NCI-H526 treated with DMSO at 0.1 percent for 48 hours (cell line): ENCODE measurements around the gene FLACC1.
"Not testable (repeated sequence)": the region's sequence is repeated elsewhere in the genome, so short reads cannot be mapped to it uniquely, and the experiment has no call there.

Source experiments
- DNase-seq: peaks from one replicate; lab custom pipeline; 2025; lab: John Stamatoyannopoulos, UW

Gene FLACC1

GRCh38 chr2:201349601-201350000, 7.5 kb downstream of the FLACC1 start:
- no peak for DNase-seq

- no peak for DNase-seq
Observed at GRCh38 chr2:201348758-201349157, 8.4 kb downstream of the FLACC1 start.

GRCh38 chr2:201347138-201347537, 10.0 kb downstream of the FLACC1 start:
- no peak for DNase-seq

GRCh38 chr2:201345625-201346213, 11.4 kb downstream of the FLACC1 start:
- DNase-seq: no peak

- no peak for DNase-seq
Observed at GRCh38 chr2:201344663-201345366, 12.3 kb downstream of the FLACC1 start.

- no peak for DNase-seq
Observed at GRCh38 chr2:201343559-201343958, 13.6 kb downstream of the FLACC1 start.

GRCh38 chr2:201342923-201343322, 14.2 kb downstream of the FLACC1 start:
- DNase-seq: no peak

GRCh38 chr2:201329409-201329808, 27.7 kb downstream of the FLACC1 start:
- DNase-seq: no peak

GRCh38 chr2:201327678-201328077, 29.5 kb downstream of the FLACC1 start:
- no peak for DNase-seq

- DNase-seq: no peak
Observed at GRCh38 chr2:201322772-201323171, 34.4 kb downstream of the FLACC1 start.

- no peak for DNase-seq
Observed at GRCh38 chr2:201320701-201321100, 36.4 kb downstream of the FLACC1 start.

GRCh38 chr2:201320257-201320656, 36.9 kb downstream of the FLACC1 start:
- DNase-seq: no peak

- no peak for DNase-seq
Observed at GRCh38 chr2:201319511-201319910, 37.6 kb downstream of the FLACC1 start.

GRCh38 chr2:201313362-201313761, 43.8 kb downstream of the FLACC1 start:
- DNase-seq: no peak

- DNase-seq: no peak
Observed at GRCh38 chr2:201308914-201309313, 48.2 kb downstream of the FLACC1 start.

GRCh38 chr2:201307876-201308275, 49.3 kb downstream of the FLACC1 start:
- no peak for DNase-seq

GRCh38 chr2:201299929-201300328, 57.2 kb downstream of the FLACC1 start:
- not testable (repeated sequence) for DNase-seq

GRCh38 chr2:201298462-201299052, 58.6 kb downstream of the FLACC1 start:
- no peak for DNase-seq

- DNase-seq: not testable (repeated sequence)
Observed at GRCh38 chr2:201290457-201291148, 66.5 kb downstream of the FLACC1 start.

- DNase-seq: no peak
Observed at GRCh38 chr2:201285499-201285898, 71.6 kb downstream of the FLACC1 start.

GRCh38 chr2:201280191-201281040, 76.7 kb downstream of the FLACC1 start:
- DNase-seq: no peak

GRCh38 chr2:201279079-201279478, 78.1 kb downstream of the FLACC1 start:
- no peak for DNase-seq
